Measurements from ENCODE around the gene SMYD3.

The SMYD3 gene

GRCh38 chr1:246151796-246152434 lies 355.2 kb downstream of the SMYD3 start:
- Histone ChIP-seq H3K27ac (ENCODE audit: low read depth, low read length) (no peak overlapping the region), H3K4me2 (ENCODE audit: low read length) (no peak overlapping the region), H3K79me2 (ENCODE audit: control insufficient read depth, low read length) (no peaks in the 10 kb centered on the region), H3K4me3 (ENCODE audit: low read length) (no peak overlapping the region), H3K36me3 (ENCODE audit: control insufficient read depth, low read length) (no peaks in the 10 kb centered on the region), H3K27me3 (ENCODE audit: control insufficient read depth, low read length) (no peaks in the 10 kb centered on the region), H3K9me3 (ENCODE audit: control insufficient read depth, insufficient read depth, low read length) (peaks cover 18% of the 10 kb centered on the region), H4K20me1 (ENCODE audit: control insufficient read depth, insufficient read depth, low read depth, low read length) (no peaks in the 10 kb centered on the region), H3F3A (ENCODE audit: control insufficient read depth, insufficient read depth) (no peaks in the 10 kb centered on the region), H3K9me2 (replicated peaks; ENCODE audit: control insufficient read depth, low read length) (no peaks in the 10 kb centered on the region), H3K4me1 (ENCODE audit: control insufficient read depth, low read length) (no peaks in the 10 kb centered on the region)
- no peak for TF ChIP-seq EZH2phosphoT487 (IDR thresholded peaks at IDR 0.05; ENCODE audit: borderline replicate concordance, low read length)
- no peak for TF ChIP-seq CTCF (IDR thresholded peaks at IDR 0.05; ENCODE audit: low read depth, low read length, poor library complexity, severe bottlenecking)

- no peak for TF ChIP-seq CTCF (IDR thresholded peaks at IDR 0.05; ENCODE audit: low read depth, low read length, poor library complexity, severe bottlenecking)
- no peak for TF ChIP-seq EZH2phosphoT487 (IDR thresholded peaks at IDR 0.05; ENCODE audit: borderline replicate concordance, low read length)
Measured at GRCh38 chr1:246149543-246149942, 357.5 kb downstream of the SMYD3 start.

GRCh38 chr1:246147524-246148461 lies 359.3 kb downstream of the SMYD3 start:
- Histone ChIP-seq H3K4me3 (ENCODE audit: low read length) (no peak overlapping the region), H3K9me2 (replicated peaks; ENCODE audit: control insufficient read depth, low read length) (no peaks in the 10 kb centered on the region), H3K36me3 (ENCODE audit: control insufficient read depth, low read length) (no peaks in the 10 kb centered on the region), H3F3A (ENCODE audit: control insufficient read depth, insufficient read depth) (no peaks in the 10 kb centered on the region), H4K20me1 (ENCODE audit: control insufficient read depth, insufficient read depth, low read depth, low read length) (no peaks in the 10 kb centered on the region), H3K4me1 (ENCODE audit: control insufficient read depth, low read length) (no peaks in the 10 kb centered on the region), H3K27me3 (ENCODE audit: control insufficient read depth, low read length) (no peaks in the 10 kb centered on the region), H3K27ac (ENCODE audit: low read depth, low read length) (no peak overlapping the region), H3K79me2 (ENCODE audit: control insufficient read depth, low read length) (no peaks in the 10 kb centered on the region), H3K4me2 (ENCODE audit: low read length) (no peak overlapping the region), H3K9me3 (ENCODE audit: control insufficient read depth, insufficient read depth, low read length) (peaks cover 18% of the 10 kb centered on the region)
- TF ChIP-seq CTCF (IDR thresholded peaks at IDR 0.05; ENCODE audit: low read depth, low read length, poor library complexity, severe bottlenecking) (no peak), EZH2phosphoT487 (IDR thresholded peaks at IDR 0.05; ENCODE audit: borderline replicate concordance, low read length) (no peak)

More at GRCh38 chr1:246149543-246149942, 357.5 kb downstream of the SMYD3 start:
- Histone ChIP-seq H3K79me2 (ENCODE audit: control insufficient read depth, low read length) (no peaks in the 10 kb centered on the region), H3K9me3 (ENCODE audit: control insufficient read depth, insufficient read depth, low read length) (peaks cover 18% of the 10 kb centered on the region), H3K4me2 (ENCODE audit: low read length) (no peak overlapping the region), H3K27ac (ENCODE audit: low read depth, low read length) (no peak overlapping the region), H3K9me2 (replicated peaks; ENCODE audit: control insufficient read depth, low read length) (no peaks in the 10 kb centered on the region), H3K4me3 (ENCODE audit: low read length) (no peak overlapping the region), H3K4me1 (ENCODE audit: control insufficient read depth, low read length) (no peaks in the 10 kb centered on the region), H3K36me3 (ENCODE audit: control insufficient read depth, low read length) (no peaks in the 10 kb centered on the region), H3K27me3 (ENCODE audit: control insufficient read depth, low read length) (no peaks in the 10 kb centered on the region), H4K20me1 (ENCODE audit: control insufficient read depth, insufficient read depth, low read depth, low read length) (no peaks in the 10 kb centered on the region), H3F3A (ENCODE audit: control insufficient read depth, insufficient read depth) (no peaks in the 10 kb centered on the region)

Data from DOHH2 (cell line).